Measurements from ENCODE around the gene GGCX. TPM values are rescaled to one million over a fixed set of nuclear protein-coding genes. Genes with fewer than 3 reads are reported as not detected.

GGCX gene
- total RNA-seq, 4 donors from 2014 or later = 18.3 to 33.1 (median 28.2) TPM

DNA sequence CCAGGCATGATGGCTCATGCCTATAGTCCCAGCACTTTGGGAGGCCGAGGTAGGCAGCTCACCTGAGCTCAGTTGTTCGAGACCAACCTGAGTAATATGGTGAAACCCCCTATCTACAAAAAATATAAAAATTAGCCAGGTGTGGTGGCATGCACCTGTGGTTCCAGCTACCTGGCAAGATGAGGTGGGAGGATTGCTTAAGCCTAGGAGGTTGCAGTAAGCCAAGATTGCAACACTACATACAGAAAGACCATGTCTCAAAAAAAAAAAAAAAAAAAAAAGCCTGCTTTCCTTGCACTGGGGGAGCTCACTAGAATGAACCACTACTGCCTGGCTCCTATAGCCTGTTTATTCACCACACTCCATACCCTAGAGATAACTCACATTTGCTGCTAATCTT is 29.7 kb downstream of the GGCX start:
- Histone ChIP-seq H3K27ac (no peak overlapping the region), H3K4me3 (no peak overlapping the region), H3K9me3 (no peaks in the 10 kb centered on the region), H3K27me3 (no peaks in the 10 kb centered on the region), H3K36me3 (no peaks in the 10 kb centered on the region), H3K4me1 (no peaks in the 10 kb centered on the region)
- intact Hi-C loops (cut with DNase I; ENCODE audit: low total_unique reads) (no loop called here), in situ Hi-C loops (cut with MboI; ENCODE audit: low sequenced_read_pairs in 4 of 4) (no loop called here)
- no peak for TF ChIP-seq POLR2A (IDR thresholded peaks at IDR 0.05)
- TF ChIP-seq, protein P1, sequence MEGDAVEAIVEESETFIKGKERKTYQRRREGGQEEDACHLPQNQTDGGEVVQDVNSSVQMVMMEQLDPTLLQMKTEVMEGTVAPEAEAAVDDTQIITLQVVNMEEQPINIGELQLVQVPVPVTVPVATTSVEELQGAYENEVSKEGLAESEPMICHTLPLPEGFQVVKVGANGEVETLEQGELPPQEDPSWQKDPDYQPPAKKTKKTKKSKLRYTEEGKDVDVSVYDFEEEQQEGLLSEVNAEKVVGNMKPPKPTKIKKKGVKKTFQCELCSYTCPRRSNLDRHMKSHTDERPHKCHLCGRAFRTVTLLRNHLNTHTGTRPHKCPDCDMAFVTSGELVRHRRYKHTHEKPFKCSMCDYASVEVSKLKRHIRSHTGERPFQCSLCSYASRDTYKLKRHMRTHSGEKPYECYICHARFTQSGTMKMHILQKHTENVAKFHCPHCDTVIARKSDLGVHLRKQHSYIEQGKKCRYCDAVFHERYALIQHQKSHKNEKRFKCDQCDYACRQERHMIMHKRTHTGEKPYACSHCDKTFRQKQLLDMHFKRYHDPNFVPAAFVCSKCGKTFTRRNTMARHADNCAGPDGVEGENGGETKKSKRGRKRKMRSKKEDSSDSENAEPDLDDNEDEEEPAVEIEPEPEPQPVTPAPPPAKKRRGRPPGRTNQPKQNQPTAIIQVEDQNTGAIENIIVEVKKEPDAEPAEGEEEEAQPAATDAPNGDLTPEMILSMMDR (IDR thresholded peaks at IDR 0.05 in 4 of 5, conservative IDR thresholded peaks at IDR 0.05 in 1 of 5) = no peak
- DNase-seq (no peak), ATAC-seq (no peak)

DNA sequence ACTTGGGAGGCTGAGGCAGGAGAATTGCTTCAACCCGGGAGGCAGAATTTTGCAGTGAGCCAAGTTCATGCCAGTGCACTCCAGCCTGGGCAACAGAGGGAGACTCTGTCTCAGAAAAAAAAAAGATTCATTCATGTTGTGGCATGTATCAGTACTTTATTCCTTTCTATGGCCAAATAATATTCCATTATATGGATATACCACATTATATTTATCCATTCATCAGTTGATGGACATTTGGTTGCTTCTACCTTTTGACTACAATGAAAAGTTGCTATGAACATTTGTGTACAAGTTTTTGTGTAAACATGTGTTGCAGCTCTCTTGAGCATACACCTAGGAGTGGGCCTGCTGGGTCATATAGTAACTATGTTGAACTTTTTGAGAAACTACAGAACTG is 31.5 kb downstream of the GGCX start:
- Histone ChIP-seq H3K9me3 (no peaks in the 10 kb centered on the region), H3K36me3 (no peaks in the 10 kb centered on the region), H3K4me1 (no peaks in the 10 kb centered on the region), H3K27me3 (no peaks in the 10 kb centered on the region), H3K4me3 (no peak overlapping the region), H3K27ac (no peak overlapping the region)
- ATAC-seq = no peak
- in situ Hi-C loops (cut with MboI; ENCODE audit: low sequenced_read_pairs in 4 of 4) (no loop called here), intact Hi-C loops (cut with DNase I; ENCODE audit: low total_unique reads) (no loop called here)
- TF ChIP-seq, protein P1 (IDR thresholded peaks at IDR 0.05 in 4 of 5, conservative IDR thresholded peaks at IDR 0.05 in 1 of 5) = no peak
- TF ChIP-seq POLR2A (IDR thresholded peaks at IDR 0.05) = no peak
- no peak for DNase-seq

DNA sequence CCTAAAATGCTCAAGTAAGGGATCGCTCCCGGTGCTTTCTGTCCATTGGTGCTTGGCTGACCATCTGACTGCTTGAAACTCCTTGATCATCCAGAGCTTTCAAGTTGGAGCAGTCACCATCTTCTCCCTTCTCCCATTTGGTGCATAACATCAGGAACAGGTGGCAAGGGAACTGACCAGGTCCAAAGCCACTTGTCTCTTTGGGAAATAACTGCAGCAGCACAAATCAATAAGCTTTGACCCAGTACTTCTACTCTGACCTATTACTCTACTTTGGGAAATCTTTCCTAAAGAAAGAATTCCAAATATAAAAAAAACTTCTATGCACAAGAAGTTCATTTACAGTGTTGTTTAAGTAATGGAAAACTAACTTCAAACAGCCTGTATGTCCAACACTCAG is 32.9 kb downstream of the GGCX start:
- intact Hi-C loops (cut with DNase I; ENCODE audit: low total_unique reads) = no loop called here
- Histone ChIP-seq H3K27me3 (no peaks in the 10 kb centered on the region), H3K4me3 (no peak overlapping the region), H3K27ac (no peak overlapping the region), H3K4me1 (no peaks in the 10 kb centered on the region), H3K36me3 (no peaks in the 10 kb centered on the region), H3K9me3 (no peaks in the 10 kb centered on the region)
- no peak for TF ChIP-seq POLR2A (IDR thresholded peaks at IDR 0.05)
- TF ChIP-seq, protein P1 (IDR thresholded peaks at IDR 0.05 in 4 of 5, conservative IDR thresholded peaks at IDR 0.05 in 1 of 5) = no peak
- ATAC-seq (no peak), DNase-seq (peak in 1 of 2 donors; percentile 0)
- in situ Hi-C loops (cut with MboI; ENCODE audit: low sequenced_read_pairs in 4 of 4) = no loop called here

DNA sequence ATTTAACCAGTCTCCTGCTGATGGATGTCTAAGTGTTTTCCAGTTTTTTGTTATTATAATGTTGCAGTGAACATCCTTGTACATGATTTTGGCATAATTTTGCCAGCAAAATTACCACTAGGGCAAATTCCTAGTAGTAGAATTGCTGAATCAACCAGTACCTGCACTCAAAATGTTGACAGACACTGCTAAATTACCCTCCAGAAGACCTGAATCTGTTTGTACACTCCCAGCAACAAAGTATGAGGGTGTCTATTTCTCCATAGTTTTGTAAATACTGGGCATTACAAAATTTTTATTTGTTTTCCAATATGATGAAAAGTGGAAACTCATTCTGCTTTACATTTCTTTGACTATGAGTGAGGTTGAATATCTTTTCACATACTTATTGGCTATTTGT is 33.5 kb downstream of the GGCX start:
- Histone ChIP-seq H3K4me1 (no peaks in the 10 kb centered on the region), H3K9me3 (no peaks in the 10 kb centered on the region), H3K27me3 (no peaks in the 10 kb centered on the region), H3K4me3 (no peak overlapping the region), H3K27ac (no peak overlapping the region), H3K36me3 (no peaks in the 10 kb centered on the region)
- no peak for DNase-seq
- TF ChIP-seq, protein P1 (IDR thresholded peaks at IDR 0.05 in 4 of 5, conservative IDR thresholded peaks at IDR 0.05 in 1 of 5) = no peak
- no peak for TF ChIP-seq POLR2A (IDR thresholded peaks at IDR 0.05)
- in situ Hi-C loops (cut with MboI; ENCODE audit: low sequenced_read_pairs in 4 of 4) = no loop called here
- intact Hi-C loops (cut with DNase I; ENCODE audit: low total_unique reads) = no loop called here
- no peak for ATAC-seq

DNA sequence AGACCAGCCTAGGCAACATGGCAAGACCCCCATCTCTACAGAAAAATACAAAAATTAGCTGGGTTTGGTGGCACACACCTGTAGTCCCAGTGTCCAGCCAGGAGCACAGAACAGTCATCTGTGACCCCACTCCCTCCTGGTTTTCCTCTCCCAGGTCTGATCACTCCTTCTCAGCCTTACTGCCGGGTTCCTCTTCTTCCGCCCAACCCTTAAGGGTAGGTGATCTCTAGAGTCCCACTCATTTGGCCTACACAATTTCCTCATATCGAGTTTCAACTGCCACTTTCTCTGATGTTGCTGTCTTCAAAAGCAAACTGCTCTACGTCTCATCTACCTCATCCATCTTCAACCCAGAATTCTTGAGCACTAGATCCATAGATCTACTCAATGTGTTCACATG is 35.7 kb downstream of the GGCX start:
- no peak for TF ChIP-seq POLR2A (IDR thresholded peaks at IDR 0.05)
- TF ChIP-seq, protein P1 (IDR thresholded peaks at IDR 0.05 in 4 of 5, conservative IDR thresholded peaks at IDR 0.05 in 1 of 5) = no peak
- in situ Hi-C loops (cut with MboI; ENCODE audit: low sequenced_read_pairs in 4 of 4) (no loop called here), intact Hi-C loops (cut with DNase I; ENCODE audit: low total_unique reads) (no loop called here)
- ATAC-seq (no peak), DNase-seq (peak in 1 of 2 donors; percentile 0)
- H3K36me3 ChIP-seq = no peaks in the 10 kb centered on the region
- H3K9me3 ChIP-seq = no peaks in the 10 kb centered on the region
- H3K27ac ChIP-seq = peak overlapping the region in 2 of 4 donors; percentile 29 to 59
- no peaks in the 10 kb centered on the region for H3K4me1 ChIP-seq
- no peak overlapping the region for H3K4me3 ChIP-seq
- no peaks in the 10 kb centered on the region for H3K27me3 ChIP-seq

Measured in gastrocnemius medialis (tissue), 4 donors.